Smooth muscle cell (in vitro differentiated cells): ENCODE measurements around the gene FES. TPM values are rescaled to one million over a fixed set of nuclear protein-coding genes. Genes with fewer than 3 reads are reported as not detected.

Source experiments
- DNase-seq: peaks from one replicate; lab custom pipeline; 2025; ENCODE audit not compliant: unreplicated experiment; lab: John Stamatoyannopoulos, UW
- H2AFZ ChIP-seq: fragments of 200-600 bp; sonication (generic); 2 replicates; pipeline ENCODE4 v1.6.0; 2016; ENCODE audit warnings: antibody characterized with exemption, low read depth, mild to moderate bottlenecking
- H3F3A ChIP-seq: fragments of 200-600 bp; sonication (generic); 2 replicates; pipeline ENCODE4 v1.6.0; 2017; ENCODE audit warnings: antibody characterized with exemption, low read depth
- H3K27ac ChIP-seq: fragments of 200-600 bp; sonication (generic); 2 replicates; pipeline ENCODE4 v1.5.1; 2016; ENCODE audit warnings: low read depth, mild to moderate bottlenecking
- H3K27me3 ChIP-seq: fragments of 200-600 bp; sonication (generic); 2 replicates; pipeline ENCODE4 v1.6.1; 2016; ENCODE audit warnings: low read depth, mild to moderate bottlenecking
- H3K36me3 ChIP-seq: fragments of 200-600 bp; sonication (generic); 2 replicates; pipeline ENCODE4 v1.5.1; 2016; ENCODE audit warnings: low read depth
- H3K4me1 ChIP-seq: fragments of 200-600 bp; sonication (generic); 2 replicates; pipeline ENCODE4 v1.5.1; 2016; ENCODE audit warnings: low read depth
- H3K4me2 ChIP-seq: fragments of 200-600 bp; sonication (generic); 2 replicates; pipeline ENCODE4 v1.6.0; 2016; ENCODE audit warnings: mild to moderate bottlenecking
- H3K4me3 ChIP-seq: fragments of 200-600 bp; sonication (generic); 2 replicates; pipeline ENCODE4 v1.5.1; 2016; ENCODE audit warnings: mild to moderate bottlenecking
- H3K79me2 ChIP-seq: fragments of 200-600 bp; sonication (generic); 2 replicates; pipeline ENCODE4 v1.6.0; 2016; ENCODE audit warnings: low read depth, mild to moderate bottlenecking
- H3K9ac ChIP-seq: fragments of 200-600 bp; sonication (generic); 2 replicates; pipeline ENCODE4 v1.6.0; 2016; ENCODE audit warnings: low read depth
- H3K9me3 ChIP-seq: fragments of 200-600 bp; sonication (generic); replicated peaks from 2 replicates; pipeline ENCODE4 v1.5.1; 2016; ENCODE audit warnings: low read depth
- H4K20me1 ChIP-seq: fragments of 200-600 bp; sonication (generic); 2 replicates; pipeline ENCODE4 v1.6.0; 2016; ENCODE audit warnings: low read depth
- WGBS: methylation state at CpG from one replicate; pipeline ENCODE4 v1.1.7; 2016; ENCODE audit warnings: low lambda C conversion rate; 5-methylcytosine and 5-hydroxymethylcytosine counted together
- polyA plus RNA-seq: library from polyadenylated mRNA; unstranded; fragments of >200 nt; fragmentation: Nextera tagmentation; extraction: Ambion mirVana; gene quantifications from 2 replicates; pipeline ENCODE4 v1.2.1, GENCODE V29; 2016
- total RNA-seq: library from RNA; depleted of rRNA; stranded (reverse); fragments of >200 nt; gene quantifications from 2 replicates; pipeline ENCODE4 v1.2.3, GENCODE V29; 2014
- TF ChIP-seq, protein P1 (sequence below): fragments of 200-600 bp; sonication (generic); IDR thresholded peaks from 2 replicates; pipeline ENCODE4 v1.5.1; 2017; ENCODE audit warnings: borderline replicate concordance, mild to moderate bottlenecking, antibody characterized with exemption; ENCODE audit not compliant: insufficient read depth, poor library complexity, severe bottlenecking

FES gene
- total and polyA plus RNA-seq, 2 experiments from 2014 or later: 4.9 to 6.2 TPM

DNA sequence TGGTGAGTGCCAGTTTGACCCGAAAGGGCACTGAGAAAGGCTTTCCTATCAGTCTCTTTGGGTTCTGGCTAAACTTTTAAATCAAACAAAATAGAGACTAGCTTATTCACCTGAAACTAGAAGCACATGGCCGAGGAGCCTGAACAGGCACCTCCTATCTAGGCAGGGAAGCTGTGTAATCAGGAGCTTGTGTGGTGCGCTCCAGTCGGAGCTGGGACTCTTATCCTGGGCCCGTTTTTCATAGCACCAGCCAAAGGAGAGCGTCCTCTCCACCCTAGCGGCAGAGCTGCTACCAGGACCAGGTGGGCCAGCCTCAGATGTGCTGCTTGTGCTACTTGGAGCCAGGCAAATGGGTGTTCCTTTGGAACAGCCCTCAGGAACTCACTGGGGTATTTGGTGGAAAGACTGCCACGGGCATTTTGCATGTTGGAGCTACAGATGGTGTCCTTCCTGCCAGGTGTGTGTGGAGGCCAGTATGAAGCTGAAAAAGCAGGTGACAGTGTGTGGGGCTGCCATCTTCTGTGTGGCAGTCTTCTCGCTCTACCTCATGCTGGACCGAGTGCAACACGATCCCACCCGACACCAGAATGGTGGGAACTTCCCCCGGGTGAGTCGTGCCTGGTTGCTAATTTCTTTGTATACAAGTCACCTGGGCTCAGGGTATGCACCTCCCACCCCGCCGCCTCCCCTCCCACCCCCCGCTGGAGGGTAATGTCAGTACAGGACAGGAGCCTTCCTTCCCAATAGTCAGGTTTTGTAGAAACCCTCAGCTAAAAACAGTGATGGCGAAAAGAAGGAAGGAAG is 19.6 kb downstream of the FES start:
- Histone ChIP-seq H3K4me3 (peak overlapping the region; percentile 68), H3K79me2 (no peaks in the 10 kb centered on the region), H3K27ac (no peak overlapping the region), H3F3A (peaks cover 5% of the 10 kb centered on the region), H2AFZ (no peak overlapping the region), H3K4me2 (peak overlapping the region; percentile 100), H3K9me3 (no peaks in the 10 kb centered on the region), H3K9ac (no peak overlapping the region), H3K27me3 (no peaks in the 10 kb centered on the region), H3K4me1 (peaks cover 7% of the 10 kb centered on the region), H4K20me1 (no peaks in the 10 kb centered on the region), H3K36me3 (no peaks in the 10 kb centered on the region)
- TF ChIP-seq, protein P1, sequence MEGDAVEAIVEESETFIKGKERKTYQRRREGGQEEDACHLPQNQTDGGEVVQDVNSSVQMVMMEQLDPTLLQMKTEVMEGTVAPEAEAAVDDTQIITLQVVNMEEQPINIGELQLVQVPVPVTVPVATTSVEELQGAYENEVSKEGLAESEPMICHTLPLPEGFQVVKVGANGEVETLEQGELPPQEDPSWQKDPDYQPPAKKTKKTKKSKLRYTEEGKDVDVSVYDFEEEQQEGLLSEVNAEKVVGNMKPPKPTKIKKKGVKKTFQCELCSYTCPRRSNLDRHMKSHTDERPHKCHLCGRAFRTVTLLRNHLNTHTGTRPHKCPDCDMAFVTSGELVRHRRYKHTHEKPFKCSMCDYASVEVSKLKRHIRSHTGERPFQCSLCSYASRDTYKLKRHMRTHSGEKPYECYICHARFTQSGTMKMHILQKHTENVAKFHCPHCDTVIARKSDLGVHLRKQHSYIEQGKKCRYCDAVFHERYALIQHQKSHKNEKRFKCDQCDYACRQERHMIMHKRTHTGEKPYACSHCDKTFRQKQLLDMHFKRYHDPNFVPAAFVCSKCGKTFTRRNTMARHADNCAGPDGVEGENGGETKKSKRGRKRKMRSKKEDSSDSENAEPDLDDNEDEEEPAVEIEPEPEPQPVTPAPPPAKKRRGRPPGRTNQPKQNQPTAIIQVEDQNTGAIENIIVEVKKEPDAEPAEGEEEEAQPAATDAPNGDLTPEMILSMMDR: no peak
- DNase-seq: no peak
- WGBS: 46% methylated on average over 18 of the region's 18 CpGs

DNA sequence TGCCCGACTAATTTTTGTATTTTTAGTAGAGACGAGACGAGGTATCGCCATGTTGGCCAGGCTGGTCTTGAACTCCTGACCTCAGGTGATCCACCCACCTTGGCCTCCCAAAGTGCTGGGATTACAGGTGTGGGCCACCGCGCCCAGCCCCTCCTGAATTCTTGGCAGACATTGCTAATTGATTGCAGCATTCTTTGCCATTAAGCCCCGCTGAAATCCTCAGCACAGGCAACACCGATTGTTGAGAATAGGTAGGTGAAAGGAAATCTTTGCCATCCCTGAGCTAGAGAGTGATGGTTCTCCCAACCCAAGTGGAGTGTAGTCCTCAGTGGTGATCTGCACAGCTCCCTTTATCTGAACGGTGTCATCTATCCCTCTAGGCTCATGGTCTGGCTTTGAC is 20.4 kb downstream of the FES start:
- no peaks in the 10 kb centered on the region for H3K36me3 ChIP-seq
- DNase-seq: no peak
- H3K27me3 ChIP-seq: no peaks in the 10 kb centered on the region
- H3K4me3 ChIP-seq: no peak overlapping the region
- H3K79me2 ChIP-seq: no peaks in the 10 kb centered on the region
- H3K4me2 ChIP-seq: no peak overlapping the region
- TF ChIP-seq, protein P1: no peak
- WGBS: 96% methylated on average over 9 of the region's 9 CpGs
- peaks cover 7% of the 10 kb centered on the region for H3K4me1 ChIP-seq
- H3F3A ChIP-seq: peaks cover 5% of the 10 kb centered on the region
- H4K20me1 ChIP-seq: no peaks in the 10 kb centered on the region
- no peaks in the 10 kb centered on the region for H3K9me3 ChIP-seq
- H3K27ac ChIP-seq: no peak overlapping the region
- H3K9ac ChIP-seq: no peak overlapping the region
- no peak overlapping the region for H2AFZ ChIP-seq

DNA sequence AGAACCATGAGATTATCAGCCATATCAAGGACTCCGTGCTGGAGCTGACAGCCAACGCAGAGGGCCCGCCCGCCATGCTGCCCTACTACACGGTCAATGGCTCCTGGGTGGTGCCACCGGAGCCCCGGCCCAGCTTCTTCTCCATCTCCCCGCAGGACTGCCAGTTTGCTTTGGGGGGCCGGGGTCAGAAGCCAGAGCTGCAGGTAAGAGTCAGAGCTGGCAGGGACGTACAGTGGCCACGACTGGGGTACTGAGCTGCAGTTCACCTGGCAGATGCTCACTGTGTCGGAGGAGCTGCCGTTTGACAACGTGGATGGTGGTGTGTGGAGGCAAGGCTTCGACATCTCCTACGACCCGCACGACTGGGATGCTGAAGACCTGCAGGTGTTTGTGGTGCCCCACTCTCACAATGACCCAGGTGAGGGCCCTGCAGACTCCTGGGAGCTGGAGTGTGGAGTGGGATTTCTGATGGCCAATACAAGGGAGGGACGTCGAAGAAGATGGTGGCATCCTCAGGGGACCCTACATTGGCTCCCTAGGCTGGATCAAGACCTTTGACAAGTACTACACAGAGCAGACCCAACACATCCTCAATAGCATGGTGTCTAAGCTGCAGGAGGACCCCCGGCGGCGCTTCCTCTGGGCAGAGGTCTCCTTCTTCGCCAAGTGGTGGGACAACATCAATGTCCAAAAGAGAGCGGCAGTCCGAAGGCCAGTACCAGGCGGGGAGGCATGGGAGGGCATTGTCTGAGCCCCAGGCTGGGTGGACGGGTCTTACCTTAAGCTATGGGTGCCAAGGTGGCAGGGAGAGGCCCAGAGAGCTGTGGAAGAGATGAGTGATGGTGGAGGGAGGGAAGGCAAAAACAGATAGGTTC is 21.2 kb downstream of the FES start:
- H3K9me3 ChIP-seq: no peaks in the 10 kb centered on the region
- peaks cover 5% of the 10 kb centered on the region for H3F3A ChIP-seq
- H3K4me2 ChIP-seq: no peak overlapping the region
- H3K4me1 ChIP-seq: peaks cover 7% of the 10 kb centered on the region
- TF ChIP-seq, protein P1: no peak
- H3K36me3 ChIP-seq: no peaks in the 10 kb centered on the region
- H3K79me2 ChIP-seq: no peaks in the 10 kb centered on the region
- WGBS: 97% methylated on average over 28 of the region's 28 CpGs
- no peak overlapping the region for H3K9ac ChIP-seq
- H3K4me3 ChIP-seq: no peak overlapping the region
- DNase-seq: no peak
- H4K20me1 ChIP-seq: no peaks in the 10 kb centered on the region
- H3K27me3 ChIP-seq: no peaks in the 10 kb centered on the region
- no peak overlapping the region for H3K27ac ChIP-seq
- no peak overlapping the region for H2AFZ ChIP-seq
